ENCODE data around the gene ITGA11.

Gene ITGA11

GRCh38 chr15:68463996-68464395, 32.0 kb upstream of the ITGA11 start:
- no peak for TF ChIP-seq CTCF (IDR thresholded peaks at IDR 0.05)

- TF ChIP-seq CTCF (IDR thresholded peaks at IDR 0.05): no peak
Observed at GRCh38 chr15:68463444-68463843, 31.5 kb upstream of the ITGA11 start.

GRCh38 chr15:68460166-68460565, 28.2 kb upstream of the ITGA11 start:
- TF ChIP-seq CTCF (IDR thresholded peaks at IDR 0.05): no peak

GRCh38 chr15:68450192-68450591, 18.2 kb upstream of the ITGA11 start:
- no peak for TF ChIP-seq CTCF (IDR thresholded peaks at IDR 0.05)

GRCh38 chr15:68449389-68449788, 17.4 kb upstream of the ITGA11 start:
- TF ChIP-seq CTCF (IDR thresholded peaks at IDR 0.05): no peak

GRCh38 chr15:68447976-68448755, 16.2 kb upstream of the ITGA11 start:
- no peak for TF ChIP-seq CTCF (IDR thresholded peaks at IDR 0.05)

- no peak for TF ChIP-seq CTCF (IDR thresholded peaks at IDR 0.05)
Observed at GRCh38 chr15:68447209-68447608, 15.2 kb upstream of the ITGA11 start.

GRCh38 chr15:68445351-68445750, 13.4 kb upstream of the ITGA11 start:
- TF ChIP-seq CTCF (IDR thresholded peaks at IDR 0.05): no peak
